Lung (tissue), 12 donors: Measurements from ENCODE around the gene ANKRD11. TPM values are rescaled to one million over a fixed set of nuclear protein-coding genes. Genes with fewer than 3 reads are reported as not detected.

ENCODE experiments used
- ATAC-seq: fragments of 200-7000 bp; cut with Tn5 transposase; one replicate; pipeline ENCODE4 v1.9.1; 2020; ENCODE audit warnings: moderate number of reproducible peaks; ENCODE audit not compliant: insufficient read depth, low FRiP score
- DNase-seq, 3 donors: peaks; one replicate each; pipeline ENCODE4 v3.0.0-alpha.2; 2013 to 2017
- H3K27ac ChIP-seq, 2 donors: one replicate each; pipeline ENCODE4 v1.5.1; 2013; ENCODE audit warnings: mild to moderate bottlenecking in 2 of 2, moderate library complexity in 2 of 2, control low read depth in 1 of 2, inconsistent platforms in 1 of 2, low read depth in 1 of 2, low read length in 1 of 2
- H3K27me3 ChIP-seq, 3 donors: one replicate each; pipeline ENCODE4 v1.5.1; 2013; ENCODE audit warnings: low read length in 2 of 3; ENCODE audit not compliant: control insufficient read depth in 3 of 3, insufficient read depth in 3 of 3
- H3K36me3 ChIP-seq, 4 donors: one replicate each; pipeline ENCODE4 v1.5.1; 2013; ENCODE audit warnings: low read length in 4 of 4, mild to moderate bottlenecking in 1 of 4, moderate library complexity in 1 of 4; ENCODE audit not compliant: control insufficient read depth in 4 of 4, insufficient read depth in 4 of 4
- H3K4me1 ChIP-seq, 5 donors: one replicate each; pipeline ENCODE4 v1.5.1; 2013; ENCODE audit warnings: low read length in 5 of 5, mild to moderate bottlenecking in 2 of 5, moderate library complexity in 1 of 5; ENCODE audit not compliant: control insufficient read depth in 5 of 5, insufficient read depth in 5 of 5
- H3K4me3 ChIP-seq: one replicate; pipeline ENCODE4 v1.5.1; 2013; ENCODE audit warnings: mild to moderate bottlenecking, control low read depth, moderate library complexity
- H3K9ac ChIP-seq, 2 donors: one replicate each; pipeline ENCODE4 v1.5.1; 2013; ENCODE audit warnings: low read length in 2 of 2, control low read depth in 1 of 2; ENCODE audit not compliant: insufficient read depth in 1 of 2
- H3K9me3 ChIP-seq, 4 donors: one replicate each; pipeline ENCODE4 v1.5.1; 2013; ENCODE audit warnings: low read length in 3 of 4, mild to moderate bottlenecking in 1 of 4, moderate library complexity in 1 of 4; ENCODE audit not compliant: control insufficient read depth in 4 of 4, insufficient read depth in 3 of 4
- CTCF ChIP-seq: IDR thresholded peaks from 2 replicates; pipeline ENCODE4 v1.5.1; 2012; ENCODE audit warnings: mild to moderate bottlenecking; ENCODE audit errors: control extremely low read depth, extremely low read depth
- WGBS, 2 donors: extraction: QIAGEN DNeasy Blood & Tissue Kit; methylation state at CpG; one replicate each; pipeline ENCODE4 v1.1.7; 2013; 5-methylcytosine and 5-hydroxymethylcytosine counted together
- polyA plus RNA-seq, 2 donors: library from polyadenylated mRNA; stranded (reverse); fragments of 200-250 nt; gene quantifications; one replicate each; pipeline ENCODE4 v1.2.1, GENCODE V29; 2013
- total RNA-seq, 2 donors: library from RNA; depleted of rRNA in 1 of 2; stranded (reverse); fragments of >200 nt in 1 of 2; gene quantifications; one replicate each; pipeline ENCODE4 v1.2.1, GENCODE V29; 2014 to 2021
- donor health status: control.
- donor health status: control.
- donor health status: Bipolar disorder and iron deficiency.
- donor health status: healthy.
- donor health status: DM: yes; HTN: yes; CAD: no.

The ANKRD11 gene
- total and polyA plus RNA-seq, 4 donors = 58.5 to 162 (median 89.5) TPM

GRCh38 chr16:89407282-89407924, 83.0 kb downstream of the ANKRD11 start:
- H3K4me1 ChIP-seq = peaks cover 12 to 55% (median 25%) of the 10 kb centered on the region in 5 donors
- DNase-seq = no peak
- 22 to 45% methylated on average over 17 of the region's 17 CpGs for whole genome bisulfite sequencing, 2 donors
- no peak overlapping the region for H3K4me3 ChIP-seq
- TF ChIP-seq CTCF = no peak
- H3K36me3 ChIP-seq = no peaks in the 10 kb centered on the region
- ATAC-seq = no peak
- H3K27me3 ChIP-seq = no peaks in the 10 kb centered on the region
- H3K9ac ChIP-seq = no peak overlapping the region
- H3K9me3 ChIP-seq = no peaks in the 10 kb centered on the region
- H3K27ac ChIP-seq = no peak overlapping the region

DNA sequence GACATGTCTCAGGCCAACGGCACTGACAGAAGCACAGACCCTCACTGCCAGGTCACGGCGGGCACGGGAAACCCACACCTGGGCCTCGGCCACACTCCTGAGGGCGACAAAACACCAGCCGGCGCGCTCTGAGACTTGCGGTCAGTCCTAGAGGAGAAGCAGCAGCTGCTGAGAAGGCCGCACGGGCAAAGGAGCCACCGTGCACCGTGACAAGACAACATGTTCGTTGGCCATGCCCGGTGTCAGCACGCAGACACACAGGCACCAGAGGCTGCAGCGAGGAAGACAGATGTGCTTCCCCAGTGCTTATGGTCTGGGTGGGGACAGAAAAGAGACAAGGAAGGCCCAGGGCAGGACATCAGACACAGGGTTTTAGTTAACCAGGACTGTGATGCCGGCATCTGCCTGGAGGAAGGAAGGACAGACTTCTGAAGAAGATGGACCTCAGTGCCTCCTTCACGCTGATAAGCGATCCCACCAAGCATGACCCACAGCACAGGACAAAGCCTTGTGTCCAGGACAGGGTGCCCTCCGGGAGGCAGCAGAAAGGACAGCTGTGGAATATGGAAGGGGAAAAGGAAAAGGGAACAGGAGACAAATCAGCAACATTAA, 84.0 kb downstream of the ANKRD11 start:
- Histone ChIP-seq H3K27ac (peak overlapping the region in 1 of 2 donors; percentile 40), H3K9me3 (no peaks in the 10 kb centered on the region), H3K4me1 (peaks cover 11 to 55% (median 25%) of the 10 kb centered on the region in 5 donors), H3K27me3 (no peaks in the 10 kb centered on the region), H3K36me3 (no peaks in the 10 kb centered on the region), H3K4me3 (no peak overlapping the region), H3K9ac (no peak overlapping the region)
- no peak for TF ChIP-seq CTCF
- ATAC-seq (no peak), DNase-seq (no peak)
- WGBS, 2 donors = 79 to 80% methylated on average over 22 of the region's 22 CpGs

- Histone ChIP-seq H3K27me3 (no peaks in the 10 kb centered on the region), H3K27ac (no peak overlapping the region), H3K9ac (peak overlapping the region in 1 of 2 donors; percentile 53), H3K4me1 (peaks cover 6 to 47% (median 13%) of the 10 kb centered on the region in 5 donors), H3K9me3 (no peaks in the 10 kb centered on the region), H3K4me3 (no peak overlapping the region), H3K36me3 (peaks cover 0 to 1% (median 0%) of the 10 kb centered on the region in 4 donors)
- TF ChIP-seq CTCF = no peak
- DNase-seq (no peak), ATAC-seq (no peak)
- WGBS, 2 donors = 93 to 95% methylated on average over 8 of the region's 8 CpGs
Observed at GRCh38 chr16:89404561-89404960, 85.8 kb downstream of the ANKRD11 start.
